GM19395 (cell line): ENCODE results near the gene FKBP11.
"Not testable (repeated sequence)": the region's sequence is repeated elsewhere in the genome, so short reads cannot be mapped to it uniquely, and the experiment has no call there.

Source experiments
- ATAC-seq: cut with Tn5 transposase; IDR thresholded peaks from one replicate; pipeline ENCODE4 v1.9.1; 2021; ENCODE audit warnings: mild to moderate bottlenecking, moderate library complexity; ENCODE audit not compliant: unreplicated experiment

The FKBP11 gene

GRCh38 chr12:48910196-48910595, 15.1 kb downstream of the FKBP11 start:
- no peak for ATAC-seq

GRCh38 chr12:48909698-48910097, 15.6 kb downstream of the FKBP11 start:
- ATAC-seq: not testable (repeated sequence)

GRCh38 chr12:48907245-48907644, 18.0 kb downstream of the FKBP11 start:
- ATAC-seq: no peak

- ATAC-seq: peak; percentile 66
Measured at GRCh38 chr12:48903982-48904411, 21.3 kb downstream of the FKBP11 start.

GRCh38 chr12:48903363-48903981, 21.8 kb downstream of the FKBP11 start:
- ATAC-seq: no peak

GRCh38 chr12:48901278-48901677, 24.0 kb downstream of the FKBP11 start:
- ATAC-seq: no peak

GRCh38 chr12:48899651-48900050, 25.6 kb downstream of the FKBP11 start:
- ATAC-seq: no peak

GRCh38 chr12:48894271-48894670, 31.0 kb downstream of the FKBP11 start:
- no peak for ATAC-seq

- no peak for ATAC-seq
Measured at GRCh38 chr12:48890657-48891418, 34.5 kb downstream of the FKBP11 start.

GRCh38 chr12:48889679-48890078, 35.6 kb downstream of the FKBP11 start:
- ATAC-seq: no peak

GRCh38 chr12:48883305-48884161, 41.8 kb downstream of the FKBP11 start:
- ATAC-seq: no peak

- ATAC-seq: no peak
Measured at GRCh38 chr12:48882972-48883304, 42.4 kb downstream of the FKBP11 start.

GRCh38 chr12:48882315-48882687, 43.0 kb downstream of the FKBP11 start:
- ATAC-seq: no peak

- no peak for ATAC-seq
Measured at GRCh38 chr12:48881686-48882314, 43.5 kb downstream of the FKBP11 start.

- no peak for ATAC-seq
Measured at GRCh38 chr12:48880647-48881046, 44.6 kb downstream of the FKBP11 start.

- ATAC-seq: no peak
Measured at GRCh38 chr12:48878548-48878947, 46.7 kb downstream of the FKBP11 start.

GRCh38 chr12:48875944-48876515, 49.3 kb downstream of the FKBP11 start:
- ATAC-seq: no peak

GRCh38 chr12:48873534-48873933, 51.8 kb downstream of the FKBP11 start:
- ATAC-seq: not testable (repeated sequence)

- ATAC-seq: no peak
Measured at GRCh38 chr12:48873096-48873495, 52.2 kb downstream of the FKBP11 start.
